HCT116 (cell line): ENCODE measurements around the gene ACR. TPM values are rescaled to one million over a fixed set of nuclear protein-coding genes. Genes with fewer than 3 reads are reported as not detected.

Source experiments
- ATAC-seq: fragments of 200-7000 bp; cut with Tn5 transposase; 2 replicates; pipeline ENCODE4 v1.9.1; 2020; ENCODE audit warnings: mild to moderate bottlenecking, moderate library complexity
- BruUV-seq: library from RNA; stranded (reverse); fragments of 400-500 nt; replicated peaks from 2 replicates; lab custom pipeline; 2021; lab: Mats Ljungman, UMichigan
- CTCF ChIA-PET: fragments of 300-600 bp; sonication (Branson Sonifier 250); formaldehyde crosslinking; loops from one replicate; lab custom pipeline; 2021; ENCODE audit warnings: antibody characterized with exemption; lab: Charles Lee
- POLR2A ChIA-PET: fragments of 300-600, 350-600 bp; sonication (Branson Sonifier 250); formaldehyde crosslinking; loops from one replicate; lab custom pipeline; 2021; ENCODE audit warnings: antibody characterized with exemption; lab: Charles Lee
- RAD21 ChIA-PET, 2 experiments: fragments of 300-600 bp; sonication (Branson Sonifier 250); formaldehyde crosslinking; loops; one replicate each; lab custom pipeline; 2023; ENCODE audit warnings: low total read pairs in 2 of 2; ENCODE audit not compliant: uncharacterized antibody in 2 of 2, unreplicated experiment in 2 of 2, low non-redundant PET in 1 of 2; lab: Charles Lee
- DNase-seq: peaks from one replicate; pipeline ENCODE4 v3.0.0-alpha.2; 2010; ENCODE audit warnings: low read depth, low spot score
- H2AFZ ChIP-seq: fragments of 200-600 bp; shearing (Covaris generic), sonication (generic); 2 replicates; pipeline ENCODE4 v1.6.1; 2017; ENCODE audit warnings: low read depth, mixed run types, mixed read lengths, antibody characterized with exemption, low read length; ENCODE audit not compliant: poor library complexity, severe bottlenecking
- H3K27ac ChIP-seq: 2 replicates; pipeline ENCODE4 v1.5.1; 2012; ENCODE audit warnings: low read depth, low read length
- H3K27me3 ChIP-seq: fragments of 200-600 bp; sonication (generic); 2 replicates; pipeline ENCODE4 v1.6.1; 2016; ENCODE audit warnings: mixed run types, low read length, mixed read lengths; ENCODE audit not compliant: insufficient read depth
- H3K36me3 ChIP-seq, 2 experiments: fragments of 200-500 bp in 1 of 2; fragments of 200-600 bp in 1 of 2; sonication (Bioruptor generic) in 1 of 2; sonication (generic) in 1 of 2; 2 replicates each; pipeline versions ENCODE4 v1.5.1 to v1.6.1; 2014 to 2016; ENCODE audit warnings: low read length in 2 of 2, inconsistent platforms in 1 of 2, mixed read lengths in 1 of 2, mixed run types in 1 of 2; ENCODE audit not compliant: insufficient read depth in 2 of 2, control insufficient read depth in 1 of 2
- H3K4me1 ChIP-seq, 2 experiments: fragments of 200-600 bp in 1 of 2; sonication (generic) in 1 of 2; 2 replicates each; pipeline versions ENCODE4 v1.5.1 to v1.6.1; 2012 to 2017; ENCODE audit warnings: low read length in 2 of 2, inconsistent platforms in 1 of 2, mild to moderate bottlenecking in 1 of 2, mixed read lengths in 1 of 2, mixed run types in 1 of 2, moderate library complexity in 1 of 2; ENCODE audit not compliant: insufficient read depth in 2 of 2, control insufficient read depth in 1 of 2
- H3K4me2 ChIP-seq: fragments of 200-600 bp; sonication (generic); 2 replicates; pipeline ENCODE4 v1.6.1; 2017; ENCODE audit warnings: mixed run types, low read length, mixed read lengths
- H3K4me3 ChIP-seq, 2 experiments: fragments of 200-600 bp in 1 of 2; sonication (generic) in 1 of 2; replicated peaks in 1 of 2; 2 replicates each; pipeline ENCODE4 v1.5.1; 2011 to 2016; ENCODE audit warnings: low read length in 2 of 2, control low read depth in 1 of 2, low read depth in 1 of 2, mild to moderate bottlenecking in 1 of 2, mixed read lengths in 1 of 2, mixed run types in 1 of 2
- H3K79me2 ChIP-seq: fragments of 200-600 bp; sonication (generic); 2 replicates; pipeline ENCODE4 v1.6.1; 2017; ENCODE audit warnings: mild to moderate bottlenecking, mixed run types, low read length, moderate library complexity, mixed read lengths; ENCODE audit not compliant: insufficient read depth
- H3K9ac ChIP-seq: fragments of 200-600 bp; sonication (generic); 2 replicates; pipeline ENCODE4 v1.6.1; 2016; ENCODE audit warnings: low read length, mixed read lengths
- H3K9me2 ChIP-seq: fragments of 200-600 bp; sonication (generic), shearing (Covaris generic); 2 replicates; pipeline ENCODE4 v1.6.1; 2017; ENCODE audit warnings: mixed run types, mild to moderate bottlenecking, moderate library complexity; ENCODE audit not compliant: insufficient read depth
- H3K9me3 ChIP-seq, 2 experiments: fragments of 200-500 bp in 1 of 2; fragments of 200-600 bp in 1 of 2; sonication (Bioruptor generic) in 1 of 2; sonication (generic) in 1 of 2; 2 replicates each; pipeline ENCODE4 v1.6.1; 2014 to 2017; ENCODE audit warnings: low read length in 2 of 2, mixed read lengths in 2 of 2, inconsistent platforms in 1 of 2, low read depth in 1 of 2, mild to moderate bottlenecking in 1 of 2, mixed run types in 1 of 2, moderate library complexity in 1 of 2; ENCODE audit not compliant: control insufficient read depth in 1 of 2, insufficient read depth in 1 of 2
- H4K20me1 ChIP-seq: fragments of 200-600 bp; sonication (generic), shearing (Covaris generic); 2 replicates; pipeline ENCODE4 v1.6.1; 2017; ENCODE audit warnings: mixed run types, mild to moderate bottlenecking, moderate library complexity; ENCODE audit not compliant: insufficient read depth
- ATF3 ChIP-seq: IDR thresholded peaks from 2 replicates; pipeline ENCODE4 v1.6.1; 2012
- CTCF ChIP-seq, 3 experiments: fragments of 200-600 bp in 1 of 3; sonication (generic) in 1 of 3; IDR thresholded peaks in 2 of 3; conservative IDR thresholded peaks in 1 of 3; 2 replicates each; pipeline ENCODE4 v1.5.1; 2012 to 2017; ENCODE audit warnings: low read depth in 2 of 3, low read length in 2 of 3, antibody characterized with exemption in 1 of 3, borderline replicate concordance in 1 of 3, control low read depth in 1 of 3, mild to moderate bottlenecking in 1 of 3, mixed read lengths in 1 of 3, mixed run types in 1 of 3, moderate library complexity in 1 of 3; ENCODE audit not compliant: insufficient read depth in 1 of 3
- EZH2phosphoT487 ChIP-seq: fragments of 200-600 bp; IDR thresholded peaks from 2 replicates; pipeline ENCODE4 v1.6.1; 2018; ENCODE audit warnings: antibody characterized with exemption, borderline replicate concordance
- MAX ChIP-seq: IDR thresholded peaks from 2 replicates; pipeline ENCODE4 v1.6.1; 2012
- RAD21 ChIP-seq: IDR thresholded peaks from 2 replicates; pipeline ENCODE4 v1.6.1; 2012; ENCODE audit warnings: low read depth, mild to moderate bottlenecking
- SRF ChIP-seq: IDR thresholded peaks from 2 replicates; pipeline ENCODE4 v1.6.1; 2012; ENCODE audit warnings: low read depth
- YY1 ChIP-seq: IDR thresholded peaks from 2 replicates; pipeline ENCODE4 v1.6.1; 2011; ENCODE audit warnings: low read length, low read depth, moderate library complexity, mild to moderate bottlenecking; ENCODE audit not compliant: insufficient replicate concordance; ENCODE audit errors: extremely low read depth
- ZNF274 ChIP-seq: fragments of 200-500 bp; sonication (Bioruptor generic); IDR thresholded peaks from 2 replicates; pipeline ENCODE4 v1.6.1; 2014; ENCODE audit warnings: mild to moderate bottlenecking, low read depth, low read length, inconsistent platforms
- intact Hi-C: fragments of 100-400 bp; cut with micrococcal nuclease; formaldehyde crosslinking; loops from 2 replicates; pipeline ENCODE4 v1.10.0; 2022
- total RNA-seq: library from RNA; stranded (reverse); gene quantifications from one replicate; pipeline ENCODE4 v1.2.1, GENCODE V29; 2021; ENCODE audit not compliant: unreplicated experiment

Gene ACR
- total RNA-seq, 1 experiment from 2014 or later = 1.5 TPM

GRCh38 chr22:50725597-50725996 is 12.4 kb upstream of the ACR start:
- Histone ChIP-seq H3K36me3 (peaks cover 0 to 7% of the 10 kb centered on the region in 2 experiments; a peak in 3 of 4 replicates), H4K20me1 (no peaks in the 10 kb centered on the region), H3K9me3 (no peaks in the 10 kb centered on the region), H3K9ac (no peak overlapping the region), H3K79me2 (no peaks in the 10 kb centered on the region), H3K4me1 (no peaks in the 10 kb centered on the region), H3K9me2 (no peaks in the 10 kb centered on the region), H3K27ac (no peak overlapping the region), H3K4me3 (no peak overlapping the region), H2AFZ (no peak overlapping the region), H3K4me2 (no peak overlapping the region), H3K27me3 (no peaks in the 10 kb centered on the region)
- CTCF ChIA-PET = no interaction called here
- POLR2A ChIA-PET = no interaction called here
- RAD21 ChIA-PET = interaction anchor here in 1 of 2 experiments (0.5 kb wide), 1 partner anchor 132 kb away, joined by 4 read pairs; no protein-coding TSS in a partner anchor
- no TSS peak for BruUV-seq
- DNase-seq (no peak), ATAC-seq (no peak)
- TF ChIP-seq YY1 (no peak), RAD21 (no peak), ZNF274 (no peak), MAX (no peak), EZH2phosphoT487 (no peak)
- intact Hi-C loops = no loop called here

GRCh38 chr22:50726643-50727340 is 11.2 kb upstream of the ACR start:
- Histone ChIP-seq H3K4me1 (peaks cover 0 to 4% of the 10 kb centered on the region in 2 experiments; a peak in 2 of 4 replicates), H3K79me2 (no peaks in the 10 kb centered on the region), H3K4me2 (no peak overlapping the region), H3K9me3 (no peaks in the 10 kb centered on the region), H4K20me1 (no peaks in the 10 kb centered on the region), H3K4me3 (no peak overlapping the region), H3K36me3 (peaks cover 0 to 7% of the 10 kb centered on the region in 2 experiments; a peak in 3 of 4 replicates), H3K27me3 (no peaks in the 10 kb centered on the region), H3K9me2 (no peaks in the 10 kb centered on the region), H3K27ac (no peak overlapping the region), H2AFZ (no peak overlapping the region), H3K9ac (no peak overlapping the region)
- POLR2A ChIA-PET = no interaction called here
- CTCF ChIA-PET = no interaction called here
- RAD21 ChIA-PET = no interaction called here
- intact Hi-C loops = no loop called here
- DNase-seq (no peak), ATAC-seq (0 out of 2 replicates have a peak, but pooled peaks have one; percentile 41)
- TF ChIP-seq SRF (no peak), ATF3 (no peak), CTCF (IDR thresholded peaks at IDR 0.05 in 2 of 3, conservative IDR thresholded peaks at IDR 0.05 in 1 of 3; ENCODE audit: borderline replicate concordance in 1 of 3, insufficient read depth in 1 of 3, low read depth in 2 of 3, low read length in 2 of 3) (peak in 2 of 3 experiments; percentile 5 to 24; a peak in 2 of 6 replicates)
- TF ChIP-seq, all 23 proteins: peak for 1
- no TSS peak for BruUV-seq
